Ramos (cell line): Measurements from ENCODE around the gene ZNF521.
"Not testable (repeated sequence)": the region's sequence is repeated elsewhere in the genome, so short reads cannot be mapped to it uniquely, and the experiment has no call there.

Experiments used
- in situ Hi-C: fragments of 300-500 bp; cut with MboI; formaldehyde crosslinking; loops from one replicate; pipeline ENCODE4 v1.14.3; 2022; ENCODE audit warnings: low sequenced_read_pairs; ENCODE audit not compliant: unreplicated experiment

ZNF521 gene

DNA sequence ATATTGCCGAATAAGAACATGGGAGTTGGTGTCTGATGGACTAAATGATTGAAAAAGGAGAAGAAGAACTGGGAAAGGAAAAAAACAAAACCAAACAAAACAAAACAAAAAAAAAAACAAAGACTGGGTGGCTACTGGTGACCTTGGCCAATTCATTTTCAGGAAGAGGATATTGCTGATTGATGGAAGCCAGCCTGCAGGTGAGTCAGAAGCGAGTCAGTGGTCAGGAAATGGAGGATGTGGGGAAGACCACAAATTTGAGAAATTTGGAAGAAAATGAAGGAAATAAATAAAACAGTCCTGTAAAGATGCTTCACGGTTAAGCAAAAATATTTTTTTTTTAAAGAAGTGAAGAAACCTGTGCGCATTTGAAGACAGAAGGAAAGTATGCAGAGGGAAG is 296.9 kb downstream of the ZNF521 start:
- in situ Hi-C loops = loop anchor here (10.0 kb wide), 1 partner anchor 60 kb away; no protein-coding TSS in a partner anchor

GRCh38 chr18:25053466-25053865 is 298.5 kb downstream of the ZNF521 start:
- in situ Hi-C loops = loop anchor here (10.0 kb wide), 1 partner anchor 61 kb away; no protein-coding TSS in a partner anchor

DNA sequence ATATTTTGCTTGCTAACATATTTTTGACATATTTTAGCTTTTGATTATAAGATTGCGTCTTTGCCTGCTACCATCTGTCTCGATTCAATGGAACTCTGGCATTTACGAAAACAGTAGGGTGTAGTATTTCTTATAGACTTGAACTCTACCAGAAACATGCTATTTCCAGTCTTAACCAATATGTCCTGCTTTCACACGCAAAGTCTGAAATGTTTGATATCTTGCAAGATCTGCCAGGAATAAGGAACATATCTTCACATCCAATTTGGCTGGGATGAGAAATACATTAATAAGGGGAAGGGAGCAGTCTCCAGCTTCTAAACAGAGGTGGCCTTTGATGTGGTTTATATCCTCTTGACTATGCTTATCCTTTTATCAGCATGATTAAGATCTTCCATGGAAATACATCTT is 299.4 kb downstream of the ZNF521 start:
- in situ Hi-C loops = loop anchor here (10.0 kb wide), 1 partner anchor 62 kb away; no protein-coding TSS in a partner anchor

- in situ Hi-C loops = loop anchor here (10.0 kb wide), 1 partner anchor 64 kb away; no protein-coding TSS in a partner anchor
Measured at GRCh38 chr18:25050605-25051004, 301.4 kb downstream of the ZNF521 start.

DNA sequence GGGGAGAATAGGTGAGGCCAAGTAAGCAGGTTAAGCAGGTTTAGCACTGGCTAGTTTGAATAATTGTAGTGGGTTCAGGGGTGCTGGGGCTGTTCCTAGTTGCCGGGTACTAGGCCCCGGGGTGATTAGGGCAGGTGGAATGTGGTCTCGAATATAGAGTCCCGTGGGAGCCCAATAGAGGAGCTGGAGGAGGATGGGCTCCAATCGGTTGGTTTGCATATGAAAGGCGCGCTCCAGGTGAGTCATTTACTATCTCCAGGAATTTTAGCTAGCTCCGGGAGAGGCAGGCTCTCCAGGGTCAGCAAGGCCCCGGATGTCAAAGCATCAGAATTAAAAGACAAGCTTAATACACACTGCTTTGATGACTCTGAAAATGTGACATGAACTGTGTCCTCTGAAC is 304.0 kb downstream of the ZNF521 start:
- in situ Hi-C loops = no loop called here

GRCh38 chr18:25047421-25047820 is 304.5 kb downstream of the ZNF521 start:
- in situ Hi-C loops = no loop called here

DNA sequence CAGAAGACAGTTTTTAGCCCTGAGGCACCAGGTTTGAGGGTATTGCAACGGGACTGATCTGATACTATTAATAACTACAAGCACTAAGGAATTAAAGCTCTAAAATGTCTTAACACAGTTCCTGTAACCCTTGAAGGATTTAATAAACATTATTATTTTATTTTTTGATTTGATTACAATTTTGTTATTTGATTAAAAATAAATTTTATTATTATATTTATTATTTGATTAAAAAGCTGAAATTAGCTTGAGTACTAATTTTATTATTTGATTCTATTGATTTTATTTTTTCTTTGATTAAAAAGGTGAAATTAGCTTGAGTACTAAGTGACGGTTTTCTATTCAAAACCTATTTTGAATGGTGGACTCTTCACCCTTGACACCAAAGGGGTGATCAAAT is 307.3 kb downstream of the ZNF521 start:
- in situ Hi-C loops = no loop called here

GRCh38 chr18:25043104-25043503 is 308.9 kb downstream of the ZNF521 start:
- in situ Hi-C loops = no loop called here

- in situ Hi-C loops = no loop called here
Measured at GRCh38 chr18:25042641-25043051, 309.3 kb downstream of the ZNF521 start.

GRCh38 chr18:25039781-25040180 is 312.2 kb downstream of the ZNF521 start:
- in situ Hi-C loops = no loop called here

DNA sequence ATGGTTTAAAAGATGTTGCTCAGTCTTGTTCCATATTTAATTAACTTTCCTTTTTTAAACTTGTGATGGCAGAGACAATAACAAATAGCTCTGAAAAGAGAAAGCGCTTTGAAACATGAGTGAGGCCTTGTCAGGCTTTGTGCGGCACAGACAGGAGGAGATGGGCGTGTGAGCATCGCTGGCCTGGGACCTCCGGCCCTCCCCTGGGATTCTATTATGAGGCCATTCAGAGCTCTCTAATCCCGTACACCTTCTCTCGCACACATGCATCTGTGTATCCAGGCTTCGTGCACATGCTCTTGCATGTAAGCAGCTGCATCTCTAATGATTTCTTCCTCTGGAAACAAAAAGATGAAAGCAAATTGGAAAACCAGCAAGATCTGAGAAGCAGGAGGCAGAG is 313.7 kb downstream of the ZNF521 start:
- in situ Hi-C loops = no loop called here

- in situ Hi-C loops = no loop called here
Measured at GRCh38 chr18:25033747-25034471, 318.1 kb downstream of the ZNF521 start.

GRCh38 chr18:25033175-25033574 is 318.8 kb downstream of the ZNF521 start:
- in situ Hi-C loops = not testable (repeated sequence)

DNA sequence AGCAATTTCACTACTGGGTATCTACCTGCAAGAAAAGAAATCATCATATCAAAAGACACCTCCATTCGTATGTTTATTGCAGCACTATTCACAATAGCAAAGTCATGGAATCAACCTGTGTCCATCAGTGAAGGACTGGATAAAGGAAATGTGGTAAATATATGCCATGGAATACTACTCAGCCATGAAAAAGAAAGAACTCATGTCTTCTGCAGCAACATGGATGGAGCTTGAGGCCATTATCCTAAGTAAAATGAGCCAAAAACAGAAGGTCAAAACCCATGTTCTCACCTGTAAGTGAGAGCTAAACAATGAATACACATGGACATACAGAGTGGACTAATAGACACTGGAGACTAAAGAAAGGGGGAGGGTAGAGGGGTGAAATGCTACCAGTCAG is 322.2 kb downstream of the ZNF521 start:
- in situ Hi-C loops = no loop called here

DNA sequence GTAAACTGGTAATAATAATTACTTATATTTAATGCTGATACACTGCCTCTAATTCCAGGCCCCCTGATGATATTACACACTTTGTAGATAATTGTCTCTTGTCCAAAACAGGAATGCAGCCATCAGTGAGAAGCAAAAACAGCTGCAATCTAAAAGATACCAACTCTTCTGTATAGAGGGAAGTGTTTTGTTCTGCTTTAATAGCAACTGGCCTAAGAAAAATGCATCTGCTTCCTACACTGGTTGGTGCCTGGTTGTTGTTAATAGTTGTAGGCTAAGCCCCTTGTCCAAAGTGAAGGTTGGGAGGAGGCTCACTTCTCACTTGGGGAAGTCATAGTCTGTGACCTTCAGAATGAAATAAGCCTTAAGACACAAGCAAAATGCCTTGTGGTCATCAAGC is 332.0 kb downstream of the ZNF521 start:
- in situ Hi-C loops = no loop called here

DNA sequence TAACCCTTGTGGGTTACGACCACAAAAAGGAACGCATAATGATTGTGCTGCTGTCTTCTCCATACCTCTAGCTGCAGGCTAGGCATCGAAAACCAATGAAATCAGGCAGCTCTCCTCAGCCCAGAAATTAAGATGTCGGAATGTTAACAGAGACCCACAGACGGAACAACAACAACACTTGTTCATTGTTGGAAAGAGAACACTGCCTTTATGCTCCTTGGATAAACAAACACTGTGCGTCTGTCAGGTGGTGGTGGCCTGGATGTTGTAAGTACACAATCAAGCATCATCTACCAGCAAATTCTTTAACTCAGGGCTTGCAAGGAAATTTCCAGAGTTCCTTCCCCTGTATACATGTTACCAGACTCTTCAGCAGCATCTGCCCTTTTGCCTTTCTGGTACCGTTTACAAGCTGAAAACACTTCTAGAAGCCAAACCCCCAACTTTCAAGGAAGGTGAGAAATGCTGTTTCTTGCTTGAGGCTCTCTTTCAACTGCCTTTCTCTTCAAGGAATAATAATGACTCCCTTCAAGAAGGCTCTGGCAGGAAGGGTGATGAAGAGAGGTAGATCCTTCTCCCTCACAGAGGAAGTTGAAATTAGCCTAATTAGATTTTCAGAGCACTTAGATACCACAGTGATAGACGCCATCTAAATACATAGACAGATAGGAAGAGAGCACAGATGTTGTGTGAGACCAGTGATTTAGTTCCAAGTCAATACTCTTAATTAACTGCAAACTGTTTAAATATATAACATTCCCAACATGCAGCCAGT is 332.7 kb downstream of the ZNF521 start:
- in situ Hi-C loops = no loop called here

- in situ Hi-C loops = no loop called here
Measured at GRCh38 chr18:25016666-25017065, 335.3 kb downstream of the ZNF521 start.

GRCh38 chr18:25016181-25016580 is 335.8 kb downstream of the ZNF521 start:
- in situ Hi-C loops = no loop called here
